ENCODE results near the gene CAVIN2. TPM values are rescaled to one million over a fixed set of nuclear protein-coding genes. Genes with fewer than 3 reads are reported as not detected.

The CAVIN2 gene
- total and polyA plus RNA-seq, 2 donors (not counting 3 experiments of a cell fraction or from before 2014, with no cell fraction given), result 202 to 260 TPM

GRCh38 chr2:191831410-191831994, 15.4 kb downstream of the CAVIN2 start:
- intact Hi-C loops (cut with micrococcal nuclease), result loop anchor here (5.0 kb wide), 1 partner anchor 331 kb away; no protein-coding TSS in a partner anchor
- DNase-seq (ENCODE audit: low read depth, low spot score) (peak; percentile 85), FAIRE-seq (peak; percentile 68)
- peaks cover 5% of the 10 kb centered on the region for H3K79me2 ChIP-seq (ENCODE audit: control insufficient read depth, insufficient read depth, low read length)
- H3K36me3 ChIP-seq (ENCODE audit: control insufficient read depth in 2 of 2, extremely low read depth in 1 of 2, insufficient read depth in 2 of 2, low read length in 2 of 2), result peaks cover 8 to 12% of the 10 kb centered on the region in 2 experiments
- no peaks in the 10 kb centered on the region for H3K9me1 ChIP-seq (replicated peaks; ENCODE audit: control insufficient read depth, extremely low read depth, insufficient read depth, low read length)
- no peak overlapping the region for H3K9ac ChIP-seq (replicated peaks; ENCODE audit: extremely low read depth, insufficient read depth, low read length)
- H3K27ac ChIP-seq (ENCODE audit: insufficient read depth, low read depth, low read length), result peak overlapping the region; percentile 8
- TF ChIP-seq GATA2 (IDR thresholded peaks at IDR 0.05; ENCODE audit: insufficient read depth, insufficient read length, low read depth, low read length) (no peak), MYC (IDR thresholded peaks at IDR 0.05; ENCODE audit: low read depth, low read length) (no peak), FOS (IDR thresholded peaks at IDR 0.05; ENCODE audit: borderline replicate concordance, insufficient read depth, low read length) (peak; percentile 61), MAX (IDR thresholded peaks at IDR 0.05; ENCODE audit: insufficient read depth, insufficient read length) (no peak), CTCF (IDR thresholded peaks at IDR 0.05; ENCODE audit: extremely low read depth in 1 of 2, insufficient read depth in 1 of 2, low read depth in 1 of 2, low read length in 2 of 2) (no peak), POLR2A (IDR thresholded peaks at IDR 0.05; ENCODE audit: low read depth, low read length) (peak; percentile 51)
- peaks cover 2% of the 10 kb centered on the region for H4K20me1 ChIP-seq (replicated peaks; ENCODE audit: control insufficient read depth, extremely low read depth, insufficient read depth, low read length)
- POLR2A ChIA-PET, result interaction anchor here (0.6 to 1.3 kb wide), 7 partner anchors 9 to 331 kb away, joined by 3 to 6 read pairs (median 4); partner anchors contain the start of genes CAVIN2 and NABP1
- H3K4me3 ChIP-seq (replicated peaks in 1 of 3; ENCODE audit: insufficient read depth in 1 of 3, low read depth in 1 of 3, low read length in 3 of 3), result no peak overlapping the region
- H3K9me3 ChIP-seq (replicated peaks; ENCODE audit: control insufficient read depth, insufficient read depth, low read length), result no peaks in the 10 kb centered on the region
- dilution Hi-C loops (cut with MboI; ENCODE audit: extremely low pct_ligation_motif_present, low sequenced_read_pairs), result no loop called here
- no peaks in the 10 kb centered on the region for H3K27me3 ChIP-seq (ENCODE audit: control insufficient read depth in 2 of 2, insufficient read depth in 2 of 2, low read length in 2 of 2)
- CTCF ChIA-PET, result interaction anchor here (0.9 to 4.1 kb wide), 8 partner anchors 8 to 332 kb away, joined by 3 to 24 read pairs (median 4); no protein-coding TSS in a partner anchor
- no TSS peak for BruUV-seq (replicated peaks)
- no peak overlapping the region for H2AFZ ChIP-seq (ENCODE audit: low read depth, low read length)
- H3K4me2 ChIP-seq (ENCODE audit: insufficient read depth, low read length), result no peak overlapping the region
- H3K4me1 ChIP-seq (ENCODE audit: control insufficient read depth, extremely low read depth, insufficient read depth, low read length), result peaks cover 20% of the 10 kb centered on the region
